HK-2 (cell line): Measurements from ENCODE around the gene BARX1.

Experiments
- DNase-seq: peaks from one replicate; pipeline ENCODE4 v3.0.0-alpha.2; 2018; ENCODE audit not compliant: unreplicated experiment

The BARX1 gene

DNA sequence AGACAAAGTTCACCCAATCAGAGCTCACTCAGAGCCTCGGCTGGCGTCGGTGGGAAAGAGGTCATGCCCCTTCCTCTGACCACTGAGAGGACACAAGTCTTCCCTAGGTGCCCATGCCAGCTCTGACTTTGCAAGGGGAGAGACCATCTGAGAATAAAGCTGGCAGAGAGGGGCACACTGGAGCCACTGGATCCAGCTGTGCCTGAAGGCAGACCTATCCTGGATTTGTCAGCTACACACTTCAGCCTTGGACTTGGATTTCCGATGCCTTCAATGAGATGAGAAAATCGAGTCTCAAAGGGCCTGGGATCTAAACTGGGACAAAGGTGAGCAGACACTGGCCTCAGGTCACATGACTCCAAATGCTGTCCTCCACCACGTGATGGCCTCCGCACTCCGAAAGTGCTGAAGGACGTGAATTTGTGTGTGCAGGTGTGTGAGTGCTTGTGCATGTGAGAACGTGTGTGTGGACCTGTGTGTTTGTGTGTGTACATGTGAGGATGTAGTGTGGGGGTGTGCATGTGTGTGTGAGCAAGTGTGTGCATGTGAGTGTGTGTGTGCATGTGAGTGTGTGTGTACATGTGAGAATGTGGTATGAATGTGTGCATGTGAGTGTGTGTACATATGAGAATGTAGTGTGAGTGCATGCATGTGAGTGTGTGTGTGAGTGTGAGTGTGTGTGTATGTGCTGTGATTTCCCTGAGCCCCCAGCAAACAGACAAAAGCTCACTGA, 37.9 kb downstream of the BARX1 start:
- DNase-seq, result no peak

DNA sequence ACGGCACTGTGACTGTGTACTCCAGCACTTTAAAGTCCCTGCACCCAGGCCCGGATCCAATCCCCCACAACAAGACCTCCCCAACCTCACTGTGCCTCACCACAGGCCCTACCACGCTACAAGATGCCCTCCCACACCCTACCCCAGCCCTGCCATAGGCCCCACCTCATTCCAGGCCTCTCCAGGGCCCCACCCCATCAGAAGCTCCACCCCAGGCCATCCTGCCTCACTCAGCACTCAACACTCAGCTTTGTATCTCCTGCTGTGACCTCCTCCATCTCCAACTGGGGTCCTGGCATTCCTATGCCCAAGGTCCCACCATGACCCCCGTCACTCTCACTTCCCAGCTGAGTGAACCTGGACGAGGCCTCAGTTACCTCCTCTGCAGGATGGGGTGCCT, 38.8 kb downstream of the BARX1 start:
- no peak for DNase-seq

- no peak for DNase-seq
Observed at GRCh38 chr9:93911801-93912554, 43.2 kb downstream of the BARX1 start.

DNA sequence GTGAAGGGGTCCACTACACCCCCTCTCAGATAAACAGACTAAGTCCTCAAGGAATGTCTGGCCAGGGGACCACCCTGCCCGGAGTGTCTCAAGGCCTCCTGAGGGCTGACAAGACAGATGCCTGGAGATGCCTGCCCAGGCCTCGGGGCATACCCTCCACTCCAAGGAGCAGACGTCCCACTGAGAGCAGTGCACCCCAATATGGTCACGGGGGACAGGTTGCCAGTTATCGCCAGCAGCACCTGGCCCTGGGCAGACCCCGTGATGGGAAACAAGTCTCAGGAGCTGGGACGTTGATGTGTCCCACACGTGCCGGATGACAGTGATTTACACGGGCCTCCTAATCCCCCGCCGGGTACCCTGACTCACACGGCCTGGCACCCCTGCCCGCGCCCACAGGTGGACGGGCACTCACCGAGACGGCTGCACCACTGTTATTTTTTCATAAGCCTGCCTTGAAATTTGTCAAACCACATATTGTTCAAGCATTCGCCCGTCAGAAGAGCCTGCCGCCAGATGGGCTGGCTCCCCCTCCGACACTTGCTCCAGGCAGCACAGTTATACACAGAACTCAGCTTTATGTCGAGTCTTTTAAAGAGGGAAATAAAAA, 43.9 kb downstream of the BARX1 start:
- no peak for DNase-seq

GRCh38 chr9:93910598-93910997, 44.6 kb downstream of the BARX1 start:
- DNase-seq, result no peak

DNA sequence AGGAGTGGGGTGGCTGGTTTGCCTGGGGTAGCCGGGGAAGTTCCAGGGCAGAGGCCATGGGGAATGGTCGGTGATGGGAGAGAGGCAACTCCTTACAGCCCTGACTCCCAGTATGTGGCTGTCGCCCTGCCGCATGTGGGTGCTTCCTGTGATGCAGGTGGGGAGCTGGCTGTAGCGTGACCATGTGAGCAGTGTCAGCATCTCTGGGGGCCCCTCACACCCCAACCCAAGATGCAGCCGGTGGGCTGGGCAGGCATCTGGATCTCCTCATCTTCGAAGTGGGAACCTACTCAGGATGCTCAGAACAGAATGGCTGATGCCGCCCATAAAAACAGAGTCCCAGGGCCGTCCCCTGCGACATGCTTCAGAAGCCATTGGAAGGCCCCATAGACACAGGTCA, 45.0 kb downstream of the BARX1 start:
- DNase-seq, result no peak

GRCh38 chr9:93909242-93909616, 45.9 kb downstream of the BARX1 start:
- DNase-seq, result no peak

DNA sequence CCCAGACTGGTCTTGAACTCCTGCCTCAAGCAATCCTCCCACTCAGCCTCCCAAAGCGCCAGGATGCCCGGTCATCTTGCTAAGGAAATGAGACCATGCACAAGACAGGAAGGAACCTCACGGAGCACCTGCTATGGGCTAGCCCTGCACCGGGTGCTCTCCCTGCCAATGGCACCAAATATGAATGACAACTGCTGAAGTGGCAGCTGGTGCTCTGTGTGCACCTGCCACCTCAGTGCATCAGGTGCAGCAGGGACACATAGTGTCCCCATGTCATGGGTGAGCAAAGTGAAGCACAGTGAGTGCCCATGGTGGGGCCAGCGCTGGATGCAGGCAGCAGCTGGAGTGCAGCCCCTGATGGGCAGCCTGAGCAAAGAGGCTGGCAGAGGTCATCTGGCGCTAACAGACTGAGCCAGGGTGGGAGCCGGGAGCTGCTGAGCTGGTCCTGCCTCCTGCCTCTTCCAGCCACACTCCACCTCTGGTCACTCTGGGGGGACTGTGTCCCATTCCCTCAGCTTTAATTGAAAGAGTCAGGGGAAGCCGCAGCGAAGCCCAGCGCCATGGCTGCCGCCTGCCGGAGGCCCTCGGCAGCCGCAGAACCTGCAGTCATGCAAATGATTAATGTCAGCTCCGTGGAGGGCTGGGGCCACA, 46.4 kb downstream of the BARX1 start:
- no peak for DNase-seq

DNA sequence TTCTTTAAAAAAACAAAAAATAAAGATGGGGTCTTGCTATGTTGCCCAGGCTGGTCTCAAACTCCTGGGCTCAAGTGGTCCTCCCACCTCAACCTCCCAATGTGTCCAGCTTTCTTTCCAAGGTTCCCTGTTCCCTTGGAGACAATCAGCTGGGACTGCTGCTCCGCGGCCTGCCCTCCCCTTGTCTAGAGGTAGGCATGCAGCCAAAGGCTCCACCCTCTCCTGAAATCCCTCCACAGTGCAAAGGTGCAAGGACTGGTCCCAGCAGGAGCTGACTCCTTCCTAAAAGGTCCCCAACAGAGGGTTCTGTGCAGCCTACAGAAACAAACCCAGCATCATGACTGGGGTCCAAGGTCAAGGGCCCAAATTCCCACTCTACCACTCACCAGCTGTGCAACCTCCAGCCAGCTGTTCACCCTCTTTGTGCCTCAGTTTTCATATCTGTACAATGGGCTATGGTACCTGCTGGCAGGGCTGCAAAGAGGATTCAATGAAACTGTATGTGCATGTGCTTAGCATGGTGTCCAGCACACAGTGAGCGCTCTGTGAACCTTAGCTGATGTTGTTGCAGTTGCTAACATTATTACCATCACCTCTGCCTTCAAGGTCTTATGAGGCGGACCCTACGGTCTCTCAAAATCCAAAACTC, 47.5 kb downstream of the BARX1 start:
- DNase-seq, result no peak

- no peak for DNase-seq
Observed at GRCh38 chr9:93906195-93906880, 48.8 kb downstream of the BARX1 start.

DNA sequence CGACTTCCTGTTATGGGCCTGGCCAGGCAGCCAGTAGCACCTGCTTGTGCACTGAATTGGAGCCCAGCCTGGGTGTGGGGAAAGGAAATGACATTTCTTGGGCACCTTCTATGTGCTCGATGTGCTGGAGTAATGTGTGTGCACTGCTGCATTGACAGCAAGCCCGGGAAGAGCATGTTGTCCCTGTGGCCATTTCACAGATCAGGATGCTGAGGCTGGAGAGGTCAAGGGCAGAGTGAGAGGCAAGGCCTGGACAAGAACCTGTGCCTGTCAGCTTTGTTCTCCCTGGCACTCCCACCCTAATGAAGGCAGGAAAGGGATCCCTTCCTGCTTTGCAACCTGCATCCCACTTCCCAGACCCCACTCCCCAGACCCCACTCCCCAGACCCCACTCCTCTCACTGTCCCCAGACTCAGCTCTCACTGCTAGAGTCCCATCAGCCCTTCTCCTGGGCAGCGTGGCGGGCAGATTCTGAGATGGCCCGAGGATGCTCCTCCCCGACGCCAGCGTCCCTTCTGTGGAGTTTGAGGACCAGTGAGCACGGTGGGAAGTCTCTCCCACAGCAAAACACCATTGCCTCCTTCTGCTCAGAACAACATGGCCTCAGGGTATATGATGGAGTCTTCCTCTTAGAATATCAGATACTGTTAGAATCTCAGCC, 49.6 kb downstream of the BARX1 start:
- DNase-seq, result no peak

- no peak for DNase-seq
Observed at GRCh38 chr9:93904649-93905472, 50.3 kb downstream of the BARX1 start.

DNA sequence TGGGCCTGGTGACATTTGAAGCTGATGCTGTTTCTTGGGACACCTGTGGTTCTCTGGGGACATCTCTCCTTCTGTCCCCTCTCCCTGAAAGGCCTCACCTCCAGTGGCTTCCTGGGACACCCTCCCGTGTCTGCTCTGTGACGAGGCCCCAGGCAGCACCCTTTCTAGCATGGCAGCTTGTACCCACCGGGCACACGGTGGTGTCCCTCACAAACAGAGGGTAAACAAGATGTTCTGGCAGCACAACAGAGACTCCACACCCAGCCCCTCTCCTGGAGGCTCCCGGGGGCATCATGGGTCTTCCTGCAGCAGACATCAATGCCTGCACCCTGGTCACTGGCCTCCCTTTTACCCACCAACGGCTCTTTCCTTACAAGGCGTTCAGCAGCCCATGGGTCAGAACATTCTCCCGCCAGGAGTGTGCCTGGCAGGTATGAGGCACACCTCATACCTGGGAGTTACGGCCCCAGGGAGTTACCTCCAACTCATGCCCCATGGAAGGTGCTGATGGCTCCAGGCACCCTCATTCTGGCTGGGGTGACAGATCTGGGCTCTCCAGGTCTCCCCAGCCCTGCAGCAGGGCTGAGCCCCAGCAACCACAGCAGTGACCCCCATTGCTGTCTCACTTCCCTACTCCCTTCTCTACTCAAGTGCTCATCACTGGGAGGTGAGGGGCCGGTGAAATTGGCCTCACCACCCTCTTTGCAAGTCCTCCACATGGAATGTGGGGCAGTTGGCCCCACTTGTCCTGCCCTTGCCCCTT, 51.1 kb downstream of the BARX1 start:
- no peak for DNase-seq

DNA sequence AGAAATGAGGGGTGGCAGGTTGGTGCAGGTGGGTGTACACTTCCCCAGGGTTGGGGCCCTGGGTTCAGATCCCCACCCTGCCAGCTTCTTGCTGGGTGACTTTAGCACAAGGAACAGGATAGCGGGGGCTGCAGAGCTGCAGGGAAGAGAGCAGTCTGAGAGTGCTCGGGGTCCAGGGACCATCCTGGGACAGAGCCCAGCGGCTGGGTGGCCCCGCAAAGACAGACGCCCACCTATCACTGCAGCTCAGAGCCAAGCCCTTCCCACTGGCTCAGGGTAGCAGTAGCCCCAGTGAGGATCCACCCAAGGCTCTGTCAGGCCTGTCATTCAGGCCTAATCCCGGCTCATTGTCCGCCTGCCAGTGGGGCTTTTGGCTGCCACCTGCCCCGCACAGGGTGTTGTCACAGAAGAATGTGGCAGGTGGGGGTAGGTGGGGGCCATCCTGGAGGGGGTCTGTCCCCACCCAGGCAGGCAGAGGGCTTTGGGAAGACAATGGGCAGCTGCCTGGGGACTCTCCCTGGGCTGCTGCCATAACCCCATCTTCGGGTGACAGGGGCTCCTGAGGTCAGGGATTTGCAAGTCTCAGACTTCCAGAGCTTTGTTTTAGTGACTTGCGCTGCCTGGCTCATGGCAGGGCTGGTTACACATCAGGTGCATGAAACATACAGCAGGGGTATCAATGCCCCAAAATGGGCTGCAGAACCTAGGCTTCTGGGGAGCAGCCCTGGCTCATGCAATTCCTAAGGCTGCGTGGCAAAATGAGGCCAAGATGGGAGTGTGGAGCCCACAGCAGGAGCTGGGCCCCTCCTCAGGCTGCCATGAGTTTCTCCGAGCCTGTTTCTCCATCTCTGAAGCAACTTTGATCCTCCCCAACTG, 52.1 kb downstream of the BARX1 start:
- no peak for DNase-seq

DNA sequence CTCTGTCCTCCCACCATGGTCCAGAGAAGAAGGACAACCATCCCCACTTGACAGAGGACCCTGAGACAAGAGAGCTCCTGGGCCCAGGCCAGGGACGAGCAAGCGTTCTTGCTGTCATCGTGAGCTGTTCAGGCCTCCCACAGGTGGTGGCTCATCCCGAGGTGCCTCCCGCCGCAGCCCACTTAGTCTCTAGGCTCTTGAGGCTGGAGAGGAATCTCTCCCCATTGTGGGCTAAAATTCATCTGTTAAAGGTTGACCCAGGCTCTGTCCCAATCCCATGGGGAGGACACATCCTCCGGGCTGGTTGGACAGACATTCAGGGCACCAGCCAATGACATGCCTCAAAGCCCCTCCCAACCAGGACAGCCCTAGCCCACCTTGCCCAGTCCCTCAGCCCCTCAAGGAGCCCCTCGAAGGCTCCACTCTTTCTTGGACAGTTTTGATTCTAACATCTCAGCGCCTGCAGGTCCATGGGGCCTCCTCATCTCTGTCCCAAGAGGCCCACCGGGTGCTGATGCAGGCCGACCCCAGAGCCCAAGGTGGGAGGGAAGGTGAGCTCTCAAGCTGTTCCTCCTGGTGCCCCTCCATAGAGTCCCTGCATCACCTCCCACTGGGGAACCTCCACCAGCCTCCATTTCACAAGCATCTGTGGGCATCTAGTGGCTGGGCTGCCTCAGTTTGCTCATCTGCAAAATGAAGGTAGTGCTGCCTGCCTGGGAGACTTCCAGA, 52.9 kb downstream of the BARX1 start:
- no peak for DNase-seq
